ENCODE measurements around the gene LAIR1.
"Not testable (repeated sequence)": the region's sequence is repeated elsewhere in the genome, so short reads cannot be mapped to it uniquely, and the experiment has no call there.

LAIR1 gene

GRCh38 chr19:54373781-54374631 is 9.3 kb upstream of the LAIR1 start:
- H3K4me1 Mint-ChIP-seq: no peaks in the 10 kb centered on the region
- peaks cover 6% of the 10 kb centered on the region for H3K27me3 Mint-ChIP-seq (ENCODE audit: low read depth)
- H3K9me3 Mint-ChIP-seq: peaks cover 2% of the 10 kb centered on the region
- H3K4me3 Mint-ChIP-seq: no peak overlapping the region
- no peak for TF ChIP-seq CTCF (IDR thresholded peaks at IDR 0.05; ENCODE audit: unreplicated experiment in 3 of 3)
- no peak overlapping the region for H3K27ac Mint-ChIP-seq
- no peaks in the 10 kb centered on the region for H3K36me3 Mint-ChIP-seq (ENCODE audit: low read depth)

- not testable (repeated sequence) for H3K36me3 Mint-ChIP-seq (ENCODE audit: low read depth); H3K27me3 Mint-ChIP-seq (ENCODE audit: low read depth); H3K9me3 Mint-ChIP-seq; H3K27ac Mint-ChIP-seq; H3K4me1 Mint-ChIP-seq; H3K4me3 Mint-ChIP-seq
These were observed 6.7 kb upstream of the LAIR1 start for GRCh38 chr19:54371453-54371852.

- H3K27me3 Mint-ChIP-seq (ENCODE audit: low read depth); H3K9me3 Mint-ChIP-seq; H3K4me3 Mint-ChIP-seq; H3K4me1 Mint-ChIP-seq; H3K27ac Mint-ChIP-seq; H3K36me3 Mint-ChIP-seq (ENCODE audit: low read depth): not testable (repeated sequence)
These were observed 5.7 kb upstream of the LAIR1 start for GRCh38 chr19:54370434-54370796.

- H3K27me3 Mint-ChIP-seq (ENCODE audit: low read depth); H3K36me3 Mint-ChIP-seq (ENCODE audit: low read depth); H3K9me3 Mint-ChIP-seq; H3K4me1 Mint-ChIP-seq; H3K4me3 Mint-ChIP-seq; H3K27ac Mint-ChIP-seq: not testable (repeated sequence)
These were observed 5.1 kb upstream of the LAIR1 start for GRCh38 chr19:54369688-54370433.

- H3K4me1 Mint-ChIP-seq: no peaks in the 10 kb centered on the region
- no peaks in the 10 kb centered on the region for H3K9me3 Mint-ChIP-seq
- H3K36me3 Mint-ChIP-seq (ENCODE audit: low read depth): no peaks in the 10 kb centered on the region
- no peak for TF ChIP-seq CTCF (IDR thresholded peaks at IDR 0.05; ENCODE audit: unreplicated experiment in 3 of 3)
- H3K27me3 Mint-ChIP-seq (ENCODE audit: low read depth): no peaks in the 10 kb centered on the region
- H3K4me3 Mint-ChIP-seq: no peak overlapping the region
- H3K27ac Mint-ChIP-seq: no peak overlapping the region
These were observed 4.5 kb upstream of the LAIR1 start for GRCh38 chr19:54369082-54369687.

GRCh38 chr19:54366811-54367210 is 2.1 kb upstream of the LAIR1 start:
- Mint-ChIP-seq H3K4me3 (no peak overlapping the region), H3K27me3 (ENCODE audit: low read depth) (peaks cover 3% of the 10 kb centered on the region), H3K9me3 (no peaks in the 10 kb centered on the region), H3K4me1 (no peaks in the 10 kb centered on the region), H3K36me3 (ENCODE audit: low read depth) (no peaks in the 10 kb centered on the region), H3K27ac (no peak overlapping the region)
- TF ChIP-seq CTCF (IDR thresholded peaks at IDR 0.05; ENCODE audit: unreplicated experiment in 3 of 3): no peak

GRCh38 chr19:54365798-54366197 is 1.1 kb upstream of the LAIR1 start:
- H3K27ac Mint-ChIP-seq; H3K36me3 Mint-ChIP-seq (ENCODE audit: low read depth); H3K4me3 Mint-ChIP-seq; H3K4me1 Mint-ChIP-seq; H3K9me3 Mint-ChIP-seq; H3K27me3 Mint-ChIP-seq (ENCODE audit: low read depth): not testable (repeated sequence)

- H3K27ac Mint-ChIP-seq; H3K4me3 Mint-ChIP-seq; H3K36me3 Mint-ChIP-seq (ENCODE audit: low read depth); H3K9me3 Mint-ChIP-seq; H3K4me1 Mint-ChIP-seq; H3K27me3 Mint-ChIP-seq (ENCODE audit: low read depth): not testable (repeated sequence)
These were observed 2.9 kb downstream of the LAIR1 start for GRCh38 chr19:54361680-54362422.

- H3K9me3 Mint-ChIP-seq; H3K4me3 Mint-ChIP-seq; H3K4me1 Mint-ChIP-seq; H3K27ac Mint-ChIP-seq; H3K36me3 Mint-ChIP-seq (ENCODE audit: low read depth); H3K27me3 Mint-ChIP-seq (ENCODE audit: low read depth): not testable (repeated sequence)
These were observed 5.4 kb downstream of the LAIR1 start for GRCh38 chr19:54359149-54359820.
